Activated B cell treated with CpG ODN at 0.5 μM for 24 hours (primary cell): ENCODE measurements around the gene MTPN. TPM values are rescaled to one million over a fixed set of nuclear protein-coding genes. Genes with fewer than 3 reads are reported as not detected.

Source experiments
- ATAC-seq: fragments of 200-7000 bp; cut with Tn5 transposase; one replicate; pipeline ENCODE4 v1.10.0; 2021; ENCODE audit warnings: low read depth, mild to moderate bottlenecking, moderate library complexity
- CTCF ChIA-PET: fragments of 350-600 bp; sonication (Branson Sonifier 250); formaldehyde crosslinking; loops from one replicate; lab custom pipeline; 2021; ENCODE audit warnings: antibody characterized with exemption; lab: Charles Lee
- POLR2A ChIA-PET: fragments of 350-600 bp; sonication (Branson Sonifier 250); formaldehyde crosslinking; loops from one replicate; lab custom pipeline; 2021; ENCODE audit warnings: antibody characterized with exemption; lab: Charles Lee
- DNase-seq: peaks from one replicate; pipeline ENCODE4 v3.0.0; 2022
- H3K27ac Mint-ChIP-seq: one replicate; pipeline ENCODE4 v1.8.0; 2020; ENCODE audit warnings: mixed read lengths
- H3K27me3 Mint-ChIP-seq: one replicate; pipeline ENCODE4 v1.8.0; 2021; ENCODE audit warnings: mixed read lengths
- H3K36me3 Mint-ChIP-seq: one replicate; pipeline ENCODE4 v1.8.0; 2021; ENCODE audit warnings: low read depth, mixed read lengths
- H3K4me1 Mint-ChIP-seq: one replicate; pipeline ENCODE4 v1.8.0; 2021; ENCODE audit warnings: mixed read lengths
- H3K4me3 Mint-ChIP-seq: one replicate; pipeline ENCODE4 v1.8.0; 2020; ENCODE audit warnings: mild to moderate bottlenecking, mixed read lengths
- H3K9me3 Mint-ChIP-seq: one replicate; pipeline ENCODE4 v1.8.0; 2020; ENCODE audit warnings: mixed read lengths
- CTCF ChIP-seq: fragments of 200-600 bp; IDR thresholded peaks from one replicate; pipeline ENCODE4 v1.8.0; 2022; ENCODE audit warnings: antibody characterized with exemption, mild to moderate bottlenecking
- intact Hi-C: fragments of 100-400 bp; cut with micrococcal nuclease; formaldehyde crosslinking; loops from one replicate; pipeline ENCODE4 v1.15.1; 2024
- total RNA-seq: library from RNA; stranded (reverse); gene quantifications from 2 replicates; pipeline ENCODE4 v1.2.3, GENCODE V29; 2022

Gene MTPN
- total RNA-seq, 1 donor from 2014 or later: 137 TPM

- DNase-seq (no peak), ATAC-seq (no peak)
- ChIA-PET CTCF (no interaction called here), POLR2A (no interaction called here)
- H3K4me1 Mint-ChIP-seq: peaks cover 86% of the 10 kb centered on the region
- H3K4me3 Mint-ChIP-seq: no peak overlapping the region
- no peaks in the 10 kb centered on the region for H3K9me3 Mint-ChIP-seq
- intact Hi-C loops: no loop called here
- peaks cover 54% of the 10 kb centered on the region for H3K36me3 Mint-ChIP-seq
- no peak overlapping the region for H3K27ac Mint-ChIP-seq
- no peak for TF ChIP-seq CTCF
- H3K27me3 Mint-ChIP-seq: no peaks in the 10 kb centered on the region
Observed at GRCh38 chr7:135958173-135958572, 19.0 kb downstream of the MTPN start.

GRCh38 chr7:135957627-135958026, 19.5 kb downstream of the MTPN start:
- peaks cover 58% of the 10 kb centered on the region for H3K36me3 Mint-ChIP-seq
- H3K9me3 Mint-ChIP-seq: no peaks in the 10 kb centered on the region
- ChIA-PET POLR2A (no interaction called here), CTCF (no interaction called here)
- intact Hi-C loops: loop anchor here (1.0 kb wide), 1 partner anchor 8 kb away; no protein-coding TSS in a partner anchor
- no peak for DNase-seq
- no peak for TF ChIP-seq CTCF
- peaks cover 86% of the 10 kb centered on the region for H3K4me1 Mint-ChIP-seq
- peak overlapping the region; percentile 68 for H3K27ac Mint-ChIP-seq
- peak overlapping the region; percentile 9 for H3K4me3 Mint-ChIP-seq
- ATAC-seq: no peak
- no peaks in the 10 kb centered on the region for H3K27me3 Mint-ChIP-seq

- Mint-ChIP-seq H3K4me1 (peaks cover 86% of the 10 kb centered on the region), H3K27me3 (no peaks in the 10 kb centered on the region), H3K9me3 (no peaks in the 10 kb centered on the region), H3K27ac (peak overlapping the region; percentile 57), H3K36me3 (peaks cover 68% of the 10 kb centered on the region), H3K4me3 (no peak overlapping the region)
- ChIA-PET CTCF (no interaction called here), POLR2A (interaction anchor here (0.8 kb wide), 1 partner anchor 26 kb away, joined by 4 read pairs; no protein-coding TSS in a partner anchor)
- intact Hi-C loops: no loop called here
- DNase-seq: no peak
- no peak for ATAC-seq
- TF ChIP-seq CTCF: no peak
Observed at GRCh38 chr7:135956393-135956792, 20.8 kb downstream of the MTPN start.

- no peak for TF ChIP-seq CTCF
- POLR2A ChIA-PET: no interaction called here
- CTCF ChIA-PET: no interaction called here
- peaks cover 75% of the 10 kb centered on the region for H3K4me1 Mint-ChIP-seq
- H3K4me3 Mint-ChIP-seq: no peak overlapping the region
- H3K36me3 Mint-ChIP-seq: peaks cover 83% of the 10 kb centered on the region
- intact Hi-C loops: no loop called here
- H3K27me3 Mint-ChIP-seq: no peaks in the 10 kb centered on the region
- ATAC-seq (no peak), DNase-seq (no peak)
- H3K27ac Mint-ChIP-seq: no peak overlapping the region
- H3K9me3 Mint-ChIP-seq: no peaks in the 10 kb centered on the region
Observed at GRCh38 chr7:135950972-135951371, 26.2 kb downstream of the MTPN start.

- TF ChIP-seq CTCF: no peak
- DNase-seq: no peak
- Mint-ChIP-seq H3K9me3 (no peaks in the 10 kb centered on the region), H3K36me3 (peaks cover 83% of the 10 kb centered on the region), H3K27ac (no peak overlapping the region), H3K4me1 (peaks cover 70% of the 10 kb centered on the region), H3K27me3 (no peaks in the 10 kb centered on the region), H3K4me3 (no peak overlapping the region)
- CTCF ChIA-PET: no interaction called here
- intact Hi-C loops: no loop called here
- POLR2A ChIA-PET: no interaction called here
- ATAC-seq: no peak
Observed at GRCh38 chr7:135950429-135950828, 26.7 kb downstream of the MTPN start.
